ENCODE data around the gene IL1RN. TPM values are rescaled to one million over a fixed set of nuclear protein-coding genes. Genes with fewer than 3 reads are reported as not detected.

Gene IL1RN
- total and polyA plus RNA-seq, 2 of the 13 experiments (the other 11 are each of a cell fraction or from before 2014, with no cell fraction given), result 21.2 to 101 TPM

DNA sequence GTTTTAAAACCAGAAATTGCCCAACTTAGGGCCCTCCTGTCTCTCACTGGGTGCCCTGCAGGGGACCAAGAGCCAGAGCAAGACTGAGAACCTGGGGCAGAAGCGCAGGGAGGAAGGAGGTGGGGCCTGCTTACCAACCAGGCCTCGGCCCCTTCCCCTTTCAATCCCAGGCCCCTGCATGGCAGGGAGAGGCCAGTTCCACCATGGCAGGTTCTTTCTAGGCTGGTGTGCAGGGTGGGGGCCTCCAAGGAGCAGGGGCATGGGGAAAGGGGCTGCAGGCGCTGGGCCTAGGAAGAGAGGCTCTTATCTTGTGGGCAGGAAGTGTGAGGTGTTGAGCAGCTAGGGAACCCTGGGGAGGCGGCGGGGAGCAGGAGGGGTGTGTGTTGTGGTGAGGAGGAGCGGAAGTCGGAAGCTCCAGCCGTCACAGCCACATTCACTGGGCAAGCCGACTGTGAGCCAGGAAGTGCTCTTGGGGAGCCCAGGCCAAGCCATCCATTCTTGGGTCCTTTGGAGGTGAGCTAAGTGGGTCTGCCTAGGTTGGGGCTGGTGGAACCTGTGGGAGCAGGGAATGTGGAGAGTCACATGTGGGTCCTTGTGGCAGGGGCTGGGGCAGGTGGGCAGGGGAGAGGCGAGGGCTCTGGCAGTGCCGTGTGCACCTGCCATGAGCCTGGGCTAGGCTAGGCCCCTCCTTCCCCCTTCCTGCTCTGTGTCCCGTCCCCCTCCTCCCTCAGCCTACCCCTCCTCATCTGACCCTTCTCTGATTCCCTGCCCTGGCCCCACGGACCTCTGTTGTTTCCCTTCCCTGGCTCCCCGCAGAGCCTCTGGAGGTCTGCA lies 46.4 kb downstream of the IL1RN start, which contains the start of gene PSD4 (continued):
- TF ChIP-seq ZC3H4 (CRISPR knock-in tag; IDR thresholded peaks at IDR 0.05; ENCODE audit: borderline replicate concordance), result no peak
- TF ChIP-seq TCF12 (IDR thresholded peaks at IDR 0.05), result no peak
- 0 out of 2 replicates have a peak, but pooled peaks have one; percentile 9 for TF ChIP-seq TCF12 (CRISPR knock-in tag; IDR thresholded peaks at IDR 0.05)
- TF ChIP-seq ZFX (CRISPR knock-in tag; IDR thresholded peaks at IDR 0.05; ENCODE audit: low read depth), result peak; percentile 76
- TF ChIP-seq SAP130 (CRISPR knock-in tag; IDR thresholded peaks at IDR 0.05; ENCODE audit: low read depth), result 0 out of 2 replicates have a peak, but pooled peaks have one; percentile 9
- peak; percentile 28; the same call in 1 of the 2 replicates for TF ChIP-seq ZNF274 (CRISPR knock-in tag; IDR thresholded peaks at IDR 0.05)
- TF ChIP-seq GABPB1 (CRISPR knock-in tag; IDR thresholded peaks at IDR 0.05), result peak; percentile 77
- 0 out of 2 replicates have a peak, but pooled peaks have one; percentile 47 for TF ChIP-seq ZNF776 (CRISPR knock-in tag; IDR thresholded peaks at IDR 0.05)
- peak; percentile 58 for TF ChIP-seq PHF8 (CRISPR knock-in tag; IDR thresholded peaks at IDR 0.05)
- peak; percentile 23 for TF ChIP-seq KDM2A (CRISPR knock-in tag; IDR thresholded peaks at IDR 0.05; ENCODE audit: borderline replicate concordance, low read depth)
- TF ChIP-seq JUNB (CRISPR knock-in tag; IDR thresholded peaks at IDR 0.05; ENCODE audit: borderline replicate concordance), result no peak
- no peak for TF ChIP-seq ZNF713 (CRISPR knock-in tag; IDR thresholded peaks at IDR 0.05)
- TF ChIP-seq ARID4A (CRISPR knock-in tag; IDR thresholded peaks at IDR 0.05; ENCODE audit: borderline replicate concordance), result peak; percentile 21; the same call in 1 of the 2 replicates
- 0 out of 2 replicates have a peak, but pooled peaks have one; percentile 49 for TF ChIP-seq ZNF280D (CRISPR knock-in tag; IDR thresholded peaks at IDR 0.05)
- TF ChIP-seq SOX13 (IDR thresholded peaks at IDR 0.05), result no peak
- TF ChIP-seq SOX13 (CRISPR knock-in tag; conservative IDR thresholded peaks at IDR 0.05 in 1 of 2, IDR thresholded peaks at IDR 0.05 in 1 of 2), result 0 out of 4 replicates have a peak, but pooled peaks of 1 of the 2 experiments have one; percentile 2
- TF ChIP-seq IKZF4 (CRISPR knock-in tag; IDR thresholded peaks at IDR 0.05; ENCODE audit: borderline replicate concordance, low read depth, not compliant biosample characterization), result no peak
- TF ChIP-seq MXD1 (CRISPR knock-in tag; IDR thresholded peaks at IDR 0.05), result 0 out of 2 replicates have a peak, but pooled peaks have one; percentile 40
